Activated CD4-positive, alpha-beta T cell treated with anti-CD3 and anti-CD28 coated beads, Interleukin-2, amount 50 U/mL, for 48 hours (primary cell): ENCODE data around the gene CLK2.
A peak's percentile ranks its signal among the peaks of the same experiment; 100 is the strongest.
"Not testable (repeated sequence)": the region's sequence is repeated elsewhere in the genome, so short reads cannot be mapped to it uniquely, and the experiment has no call there.

ENCODE experiments used
- DNase-seq, 2 experiments: peaks; one replicate each; pipeline ENCODE4 v3.0.0-alpha.2; 2020

Gene CLK2

GRCh38 chr1:155236451-155236850 is 36.9 kb downstream of the CLK2 start:
- DNase-seq, result no peak

- DNase-seq, result not testable (repeated sequence)
Measured at GRCh38 chr1:155235375-155235774, 37.9 kb downstream of the CLK2 start.

- DNase-seq, result not testable (repeated sequence)
Measured at GRCh38 chr1:155233502-155233901, 39.8 kb downstream of the CLK2 start.

- DNase-seq, result not testable (repeated sequence)
Measured at GRCh38 chr1:155232001-155232978, 41.0 kb downstream of the CLK2 start.

- DNase-seq, result not testable (repeated sequence)
Measured at GRCh38 chr1:155231302-155231701, 42.0 kb downstream of the CLK2 start.

- no peak for DNase-seq
Measured at GRCh38 chr1:155228096-155228427, 45.2 kb downstream of the CLK2 start.

GRCh38 chr1:155227261-155228095 is 45.8 kb downstream of the CLK2 start:
- peak; percentile 100 for DNase-seq

- DNase-seq, result peak; percentile 59 to 68
Measured at GRCh38 chr1:155226910-155227260, 46.4 kb downstream of the CLK2 start.

- peak; percentile 82 to 86 for DNase-seq
Measured at GRCh38 chr1:155226188-155226909, 47.0 kb downstream of the CLK2 start.

GRCh38 chr1:155225404-155225759 is 47.9 kb downstream of the CLK2 start:
- DNase-seq, result not testable (repeated sequence)

- no peak for DNase-seq
Measured at GRCh38 chr1:155223047-155223446, 50.3 kb downstream of the CLK2 start.

GRCh38 chr1:155220211-155220965 is 52.9 kb downstream of the CLK2 start:
- not testable (repeated sequence) for DNase-seq

GRCh38 chr1:155219592-155220031 is 53.7 kb downstream of the CLK2 start:
- no peak for DNase-seq

GRCh38 chr1:155218854-155219591 is 54.3 kb downstream of the CLK2 start:
- no peak for DNase-seq

- DNase-seq, result not testable (repeated sequence)
Measured at GRCh38 chr1:155214702-155215101, 58.6 kb downstream of the CLK2 start.
